CD4-positive, alpha-beta T cell treated with Interleukin-2 at 100 ng/mL for 4 hours (primary cell): ENCODE data around the gene TMOD1.
"Not testable (repeated sequence)": the region's sequence is repeated elsewhere in the genome, so short reads cannot be mapped to it uniquely, and the experiment has no call there.

ENCODE experiments used
- DNase-seq: peaks from one replicate; pipeline ENCODE4 v3.0.0-alpha.2; 2020; ENCODE audit warnings: low spot score

Gene TMOD1

GRCh38 chr9:97599314-97599846, 97.9 kb downstream of the TMOD1 start:
- DNase-seq, result no peak

DNA sequence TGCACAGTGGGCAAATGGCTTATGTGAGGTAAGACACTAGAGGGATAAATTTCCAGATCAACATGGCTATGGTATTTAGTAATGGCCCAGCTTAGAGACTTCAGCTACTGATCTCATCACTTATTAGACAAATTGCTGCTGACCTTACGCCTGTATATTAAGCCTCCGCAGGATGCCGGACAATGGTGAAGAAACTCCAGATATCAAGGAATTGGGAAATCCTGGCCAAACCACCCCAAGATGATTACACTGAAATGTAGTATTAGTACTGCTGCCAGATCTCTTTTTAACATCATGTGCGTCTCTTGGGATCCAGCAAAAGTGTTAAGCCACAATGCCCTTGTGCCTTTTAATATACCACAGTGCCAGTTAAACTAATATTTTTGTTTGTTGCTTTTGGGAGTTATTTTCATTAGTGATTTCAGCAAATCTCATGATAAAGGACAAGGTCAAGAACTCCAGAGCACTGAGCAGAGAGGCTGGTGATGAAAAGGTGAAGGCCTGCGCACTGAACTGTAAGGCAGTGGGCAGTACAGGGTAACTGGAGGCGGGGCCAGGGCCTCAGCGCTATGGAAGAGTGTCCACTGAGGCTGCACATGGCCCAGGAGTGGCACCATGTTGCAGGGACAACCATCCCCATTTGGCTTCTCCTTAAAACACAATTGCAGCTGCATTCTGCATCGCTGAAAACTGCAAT, 99.2 kb downstream of the TMOD1 start:
- DNase-seq, result no peak

DNA sequence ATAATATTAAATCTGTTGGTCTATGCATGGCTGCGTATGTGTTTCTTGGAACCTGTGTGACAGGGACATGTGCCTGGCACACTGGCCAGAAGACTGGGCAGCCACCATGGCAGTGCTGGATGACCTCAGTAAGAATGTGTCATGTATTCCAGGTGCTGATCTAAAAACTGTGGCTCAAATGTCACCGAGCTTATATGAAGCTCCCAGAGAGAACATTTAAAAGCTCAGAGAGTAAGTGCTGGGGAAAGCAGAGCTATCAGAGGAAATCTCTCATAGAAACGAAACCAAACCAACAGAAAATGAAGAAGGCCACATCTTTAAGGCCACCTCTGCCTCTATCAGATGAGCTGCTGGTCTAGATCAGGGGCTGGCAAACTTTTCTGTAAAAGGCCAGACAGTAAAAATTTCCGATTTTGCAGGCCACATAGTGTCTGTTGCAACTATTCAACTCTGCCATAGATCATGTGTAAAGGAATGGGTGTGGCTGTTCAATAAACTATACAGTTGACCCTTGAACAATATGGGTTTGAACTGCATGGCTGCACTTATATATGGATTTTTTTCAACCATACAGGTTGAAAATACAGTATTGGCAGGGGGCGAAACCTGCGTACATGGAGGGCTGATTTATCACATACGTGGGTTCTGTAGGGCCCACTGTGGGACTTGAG, 99.9 kb downstream of the TMOD1 start:
- no peak for DNase-seq

GRCh38 chr9:97602430-97602829, 101.0 kb downstream of the TMOD1 start:
- DNase-seq, result no peak

DNA sequence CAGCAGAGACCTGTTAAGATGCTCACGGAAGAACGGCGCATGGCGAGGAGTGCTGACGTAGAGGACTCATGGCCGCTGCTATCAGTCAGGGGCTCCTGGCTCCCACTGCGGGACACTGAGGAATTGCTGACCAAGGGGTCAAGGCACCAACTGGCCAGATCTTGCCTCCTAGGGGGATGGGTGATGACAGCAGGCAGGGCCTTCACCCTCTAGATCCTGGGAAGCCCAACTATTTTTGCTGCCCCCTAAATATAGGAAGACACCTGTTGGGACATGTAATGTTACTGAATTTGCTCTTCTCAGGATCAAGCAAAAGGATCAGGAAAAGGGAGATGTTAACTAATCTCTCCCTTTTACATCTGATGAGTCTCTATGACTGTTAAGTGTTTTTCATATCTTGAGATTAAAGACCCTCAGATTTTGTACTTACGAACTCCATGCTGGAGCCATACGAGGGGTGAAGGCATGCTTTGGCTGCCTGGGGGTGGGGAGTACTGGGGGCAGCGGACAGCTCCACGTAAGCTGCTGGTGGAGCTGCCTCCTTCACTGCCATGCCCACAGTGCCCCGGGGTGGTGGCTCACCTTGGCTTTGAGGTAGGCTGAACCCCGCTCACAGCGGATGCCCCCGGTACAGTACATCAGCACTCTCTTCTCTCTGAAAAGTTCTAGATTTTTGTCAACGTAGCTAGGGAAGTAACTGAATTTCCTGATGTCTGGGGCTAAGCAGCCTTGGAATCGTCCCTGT, 103.6 kb downstream of the TMOD1 start:
- DNase-seq, result no peak

- DNase-seq, result peak; percentile 69
These were observed 114.1 kb downstream of the TMOD1 start for GRCh38 chr9:97615439-97616072.

DNA sequence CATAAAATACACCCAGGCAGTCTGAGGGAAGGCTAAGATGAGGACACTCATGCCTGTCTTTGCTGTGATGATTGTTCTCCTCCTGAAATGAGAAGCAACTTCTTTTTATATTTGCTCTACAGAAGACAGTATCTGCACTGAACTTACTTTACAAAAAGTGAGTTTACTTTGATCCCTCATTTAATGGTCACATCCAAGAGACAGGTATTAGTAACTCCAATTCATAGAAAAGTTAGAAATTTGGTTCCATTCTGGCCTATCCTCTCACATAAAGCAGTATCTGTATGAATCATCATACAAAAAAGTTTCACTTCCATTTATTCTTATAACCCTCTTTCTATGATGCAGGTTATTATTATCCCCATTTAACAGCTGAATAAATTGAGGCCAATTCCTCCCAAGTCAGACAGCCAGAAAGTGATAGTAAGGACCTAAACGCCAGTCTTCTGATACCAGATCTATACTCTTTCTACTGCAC, 116.5 kb downstream of the TMOD1 start:
- no peak for DNase-seq

DNA sequence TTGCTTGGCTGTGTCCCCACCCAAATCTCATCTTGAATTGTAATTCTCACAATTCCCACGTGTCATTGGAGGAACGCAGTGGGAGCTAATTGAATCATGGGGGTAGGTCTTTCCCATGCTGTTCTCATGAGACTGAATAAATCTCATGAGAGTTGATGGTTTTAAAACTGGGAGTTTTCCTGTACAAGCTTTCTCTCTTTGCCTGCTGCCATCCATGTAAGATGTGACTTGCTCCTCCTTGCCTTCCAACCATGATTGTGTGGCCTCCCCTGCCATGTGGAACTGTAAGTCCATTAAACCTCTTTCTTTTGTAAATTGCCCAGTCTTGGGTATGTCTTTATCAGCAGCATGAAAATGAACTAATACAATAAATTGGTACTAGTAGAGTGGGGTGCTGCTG, 118.6 kb downstream of the TMOD1 start:
- DNase-seq, result not testable (repeated sequence)

DNA sequence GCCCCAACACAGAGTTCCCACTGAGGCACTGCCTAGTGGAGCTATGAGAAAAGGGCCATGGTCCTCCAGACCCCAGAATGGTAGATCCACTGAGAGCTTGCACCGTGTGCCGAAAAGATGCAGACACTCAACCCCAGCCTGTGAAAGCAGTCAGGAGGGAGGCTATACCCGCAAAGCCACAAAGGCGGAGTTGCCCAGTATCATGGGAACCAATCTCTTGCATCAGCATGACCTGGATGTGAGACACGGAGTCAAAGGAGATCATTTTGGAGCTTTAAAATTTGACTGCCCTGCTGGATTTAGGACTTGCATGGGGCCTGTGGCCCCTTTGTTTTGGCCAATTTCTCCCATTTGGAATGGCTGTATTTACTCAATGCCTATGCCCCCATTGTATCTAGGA, 121.0 kb downstream of the TMOD1 start:
- DNase-seq, result not testable (repeated sequence)

GRCh38 chr9:97623946-97624345, 122.5 kb downstream of the TMOD1 start:
- no peak for DNase-seq

- DNase-seq, result no peak
These were observed 124.2 kb downstream of the TMOD1 start for GRCh38 chr9:97625620-97626019.

GRCh38 chr9:97627624-97628023, 126.2 kb downstream of the TMOD1 start:
- DNase-seq, result no peak

- no peak for DNase-seq
These were observed 127.2 kb downstream of the TMOD1 start for GRCh38 chr9:97628668-97629067.

GRCh38 chr9:97629156-97629555, 127.7 kb downstream of the TMOD1 start:
- no peak for DNase-seq

DNA sequence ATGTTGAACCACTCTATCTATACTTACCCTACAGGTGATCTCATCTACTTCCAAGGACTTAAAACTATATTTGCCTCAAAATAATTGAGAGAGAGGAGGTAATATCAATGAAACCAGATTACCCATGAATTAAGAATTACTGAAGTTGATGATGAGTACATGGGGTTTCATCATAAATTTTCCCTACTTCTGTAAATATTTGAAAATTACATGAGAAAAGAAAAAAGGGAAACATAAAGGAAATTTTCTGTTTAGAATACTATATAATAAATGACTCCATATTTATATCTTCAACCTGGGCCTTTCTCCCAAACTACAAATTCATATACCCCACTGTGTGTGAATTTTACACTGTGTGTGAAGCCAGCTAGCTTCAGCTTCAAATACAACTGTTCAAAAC, 129.1 kb downstream of the TMOD1 start:
- no peak for DNase-seq

GRCh38 chr9:97632248-97632984, 130.9 kb downstream of the TMOD1 start:
- DNase-seq, result no peak

- peak; percentile 97 for DNase-seq
These were observed 131.8 kb downstream of the TMOD1 start, which contains the start of the genes NCBP1 and TSTD2 for GRCh38 chr9:97632985-97633858. NCBP1 (plus strand) TSS chr9:97633821; CDS start chr9:97633882, 61 bp downstream. TSTD2 (minus strand) TSS chr9:97633368; CDS start chr9:97627562, 5,806 bp downstream.

GRCh38 chr9:97633859-97634490, 132.5 kb downstream of the TMOD1 start:
- DNase-seq, result peak; percentile 8

GRCh38 chr9:97635026-97635425, 133.6 kb downstream of the TMOD1 start:
- no peak for DNase-seq

DNA sequence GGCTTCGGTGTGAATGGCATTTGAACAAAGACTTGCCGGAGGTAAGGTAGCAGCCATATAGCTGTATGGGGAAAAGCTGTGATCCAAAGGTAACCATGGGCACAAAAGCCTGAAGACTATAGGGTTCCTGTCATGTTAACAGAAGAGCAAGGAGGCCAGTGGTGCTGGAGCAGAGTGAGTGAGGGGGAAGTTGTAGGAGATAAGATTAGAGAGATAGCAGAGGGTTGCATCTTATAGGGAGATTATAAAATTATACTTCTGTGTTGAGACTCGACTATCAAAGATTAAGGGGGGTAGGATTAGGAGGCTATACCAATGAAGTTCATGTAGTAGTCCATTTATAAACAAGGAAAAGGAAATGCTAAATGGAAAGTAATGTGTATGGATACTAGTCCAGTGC, 135.4 kb downstream of the TMOD1 start:
- no peak for DNase-seq
